Endothelial cell of umbilical vein (primary cell): ENCODE results near the gene SOX5. TPM values are rescaled to one million over a fixed set of nuclear protein-coding genes. Genes with fewer than 3 reads are reported as not detected.

Experiments used
- BruUV-seq: library from RNA; stranded (reverse); fragments of 400-500 nt; replicated peaks from 2 replicates; lab custom pipeline; 2021; lab: Mats Ljungman, UMichigan
- CTCF ChIA-PET: fragments of 300-600, 350-600 bp; sonication (Branson Sonifier 250); formaldehyde crosslinking; loops from one replicate; lab custom pipeline; 2021; ENCODE audit warnings: antibody characterized with exemption, inconsistent platforms; lab: Charles Lee
- POLR2A ChIA-PET: fragments of 300-600, 350-600 bp; sonication (Branson Sonifier 250); formaldehyde crosslinking; loops from one replicate; lab custom pipeline; 2021; ENCODE audit warnings: antibody characterized with exemption, inconsistent platforms; lab: Charles Lee
- DNase-seq: peaks from one replicate; pipeline ENCODE4 v3.0.0-alpha.2; 2011; ENCODE audit warnings: low read depth, low spot score
- FAIRE-seq: peaks from 2 replicates; lab custom pipeline; 2011; peaks lifted over from hg19 to GRCh38; lab: Jason Lieb, UNC
- H2AFZ ChIP-seq: 2 replicates; pipeline ENCODE4 v1.6.0; 2012; ENCODE audit warnings: low read depth, low read length, control low read depth, inconsistent platforms
- H3K27ac ChIP-seq: 2 replicates; pipeline ENCODE4 v1.5.1; 2011; ENCODE audit warnings: low read depth, mild to moderate bottlenecking, control low read depth, low read length, moderate library complexity; ENCODE audit not compliant: insufficient read depth
- H3K27me3 ChIP-seq, 2 experiments: 2 replicates each; pipeline versions ENCODE4 v1.6.0 to v1.6.1; 2011; ENCODE audit warnings: low read length in 2 of 2, mixed read lengths in 1 of 2; ENCODE audit not compliant: control insufficient read depth in 2 of 2, insufficient read depth in 2 of 2
- H3K36me3 ChIP-seq, 2 experiments: 2 replicates in 1 of 2; 3 replicates in 1 of 2; pipeline ENCODE4 v1.5.1; 2011; ENCODE audit warnings: low read length in 2 of 2, mild to moderate bottlenecking in 1 of 2, moderate library complexity in 1 of 2; ENCODE audit not compliant: control insufficient read depth in 2 of 2, insufficient read depth in 2 of 2; ENCODE audit errors: extremely low read depth in 1 of 2
- H3K4me1 ChIP-seq: 3 replicates; pipeline ENCODE4 v1.5.1; 2011; ENCODE audit warnings: mild to moderate bottlenecking, low read length; ENCODE audit not compliant: control insufficient read depth, insufficient read depth; ENCODE audit errors: extremely low read depth
- H3K4me2 ChIP-seq: 2 replicates; pipeline ENCODE4 v1.6.1; 2011; ENCODE audit warnings: low read length, control low read depth, mixed read lengths; ENCODE audit not compliant: insufficient read depth
- H3K4me3 ChIP-seq, 3 experiments: fragments of 200-600 bp in 1 of 3; sonication (generic), shearing (Covaris generic) in 1 of 3; replicated peaks in 1 of 3; 2 replicates each; pipeline ENCODE4 v1.5.1; 2011 to 2016; ENCODE audit warnings: control low read depth in 3 of 3, low read length in 3 of 3, mild to moderate bottlenecking in 2 of 3, inconsistent platforms in 1 of 3, low read depth in 1 of 3, moderate library complexity in 1 of 3; ENCODE audit not compliant: insufficient read depth in 1 of 3
- H3K79me2 ChIP-seq: 2 replicates; pipeline ENCODE4 v1.6.0; 2012; ENCODE audit warnings: low read length, inconsistent platforms; ENCODE audit not compliant: control insufficient read depth, insufficient read depth
- H3K9ac ChIP-seq: replicated peaks from 2 replicates; pipeline ENCODE3; 2011; ENCODE audit warnings: low read length, control low read depth; ENCODE audit not compliant: insufficient read depth; ENCODE audit errors: extremely low read depth
- H3K9me1 ChIP-seq: replicated peaks from 3 replicates; pipeline ENCODE4 v1.6.0; 2011; ENCODE audit warnings: mild to moderate bottlenecking, low read length; ENCODE audit not compliant: control insufficient read depth, insufficient read depth; ENCODE audit errors: extremely low read depth
- H3K9me3 ChIP-seq: replicated peaks from 2 replicates; pipeline ENCODE4 v1.5.1; 2012; ENCODE audit warnings: low read length, inconsistent platforms; ENCODE audit not compliant: control insufficient read depth, insufficient read depth
- H4K20me1 ChIP-seq: replicated peaks from 2 replicates; pipeline ENCODE3; 2011; ENCODE audit warnings: mild to moderate bottlenecking, low read length; ENCODE audit not compliant: control insufficient read depth, insufficient read depth; ENCODE audit errors: extremely low read depth
- EZH2 ChIP-seq: IDR thresholded peaks from 2 replicates; pipeline ENCODE4 v1.6.1; 2012; ENCODE audit warnings: borderline replicate concordance, low read depth, mild to moderate bottlenecking, moderate library complexity, low read length, inconsistent platforms; ENCODE audit not compliant: severe bottlenecking
- FOS ChIP-seq: IDR thresholded peaks from 2 replicates; pipeline ENCODE4 v1.6.1; 2011; ENCODE audit warnings: mild to moderate bottlenecking, low read length, moderate library complexity, borderline replicate concordance; ENCODE audit not compliant: insufficient read depth
- GATA2 ChIP-seq: IDR thresholded peaks from 2 replicates; pipeline ENCODE4 v1.7.0; 2011; ENCODE audit warnings: low read depth, mild to moderate bottlenecking, moderate library complexity, mixed read lengths, low read length; ENCODE audit not compliant: insufficient read length, insufficient read depth
- JUN ChIP-seq: IDR thresholded peaks from 2 replicates; pipeline ENCODE4 v1.6.1; 2011; ENCODE audit warnings: borderline replicate concordance, low read depth; ENCODE audit not compliant: insufficient read length, insufficient read depth
- MYC ChIP-seq: IDR thresholded peaks from one replicate; pipeline ENCODE4 v1.6.1; 2011; ENCODE audit warnings: mild to moderate bottlenecking, low read depth, low read length
- POLR2A ChIP-seq: IDR thresholded peaks from 2 replicates; pipeline ENCODE4 v1.6.1; 2012; ENCODE audit warnings: low read depth, mild to moderate bottlenecking, control low read depth, low read length
- POLR2AphosphoS5 ChIP-seq: IDR thresholded peaks from 2 replicates; pipeline ENCODE4 v1.6.1; 2012; ENCODE audit warnings: low read depth, mild to moderate bottlenecking, control low read depth, low read length, moderate library complexity; ENCODE audit not compliant: insufficient read depth
- dilution Hi-C: fragments of 300-500 bp; cut with MboI; formaldehyde crosslinking; loops from one replicate; pipeline ENCODE4 v1.15.0; 2019; ENCODE audit warnings: low sequenced_read_pairs; ENCODE audit not compliant: extremely low pct_ligation_motif_present
- intact Hi-C: fragments of 100-400 bp; cut with micrococcal nuclease; formaldehyde crosslinking; loops from one replicate; pipeline ENCODE4 v1.10.0; 2022
- polyA plus RNA-seq, 4 experiments: library from polyadenylated mRNA; depleted of rRNA in 3 of 4; stranded (reverse) in 3 of 4; unstranded in 1 of 4; fragments of >200 nt; gene quantifications; 2 replicates each; pipeline versions ENCODE4 v1.2.1 to v1.2.3, GENCODE V29; 2011 to 2012; ENCODE audit warnings: missing spikeins in 1 of 4
- total RNA-seq: library from RNA; stranded (reverse); gene quantifications from 2 replicates; pipeline ENCODE4 v1.2.3, GENCODE V29; 2021
- TF ChIP-seq, protein P1 (sequence below), 2 donors: IDR thresholded peaks; 1 replicate in 1 of 2; 2 replicates in 1 of 2; pipeline ENCODE4 v1.5.1; 2011; ENCODE audit warnings: low read length in 2 of 2, mild to moderate bottlenecking in 2 of 2, moderate library complexity in 2 of 2, control low read depth in 1 of 2, inconsistent platforms in 1 of 2, low read depth in 1 of 2; ENCODE audit not compliant: insufficient read depth in 1 of 2; ENCODE audit errors: extremely low read depth in 1 of 2
- TF ChIP-seq, protein P2 (sequence below): IDR thresholded peaks from 2 replicates; pipeline ENCODE4 v1.6.1; 2011; ENCODE audit not compliant: insufficient read depth, insufficient read length

The SOX5 gene
- total and polyA plus RNA-seq, 2 donors (not counting 3 experiments of a cell fraction or from before 2014, with no cell fraction given) = 0.63 to 3.5 TPM

DNA sequence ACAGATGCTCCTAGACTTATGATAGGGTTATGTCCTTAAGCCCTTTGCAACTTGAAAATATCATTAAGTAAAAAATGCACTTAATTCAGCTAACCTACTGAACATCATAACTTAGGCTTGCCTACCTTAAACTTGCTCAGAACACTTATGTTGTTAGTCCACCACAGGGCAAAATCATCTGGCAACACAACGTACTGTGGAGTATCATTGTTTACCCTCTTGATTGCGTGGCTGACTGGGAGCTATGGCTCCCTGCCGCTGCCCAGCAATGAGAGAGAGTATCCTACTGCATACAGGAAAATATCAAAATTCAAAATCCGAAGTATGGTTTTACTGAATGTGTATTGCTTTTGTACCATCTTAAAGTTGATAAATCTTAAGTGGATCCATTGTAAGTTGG lies 105.5 kb downstream of the SOX5 start:
- H3K27me3 ChIP-seq = peaks cover 0 to 2% of the 10 kb centered on the region in 2 experiments
- dilution Hi-C loops (no loop called here), intact Hi-C loops (no loop called here)
- TF ChIP-seq FOS (no peak), GATA2 (no peak), MYC (no peak), EZH2 (no peak), JUN (no peak)
- TF ChIP-seq, protein P1, sequence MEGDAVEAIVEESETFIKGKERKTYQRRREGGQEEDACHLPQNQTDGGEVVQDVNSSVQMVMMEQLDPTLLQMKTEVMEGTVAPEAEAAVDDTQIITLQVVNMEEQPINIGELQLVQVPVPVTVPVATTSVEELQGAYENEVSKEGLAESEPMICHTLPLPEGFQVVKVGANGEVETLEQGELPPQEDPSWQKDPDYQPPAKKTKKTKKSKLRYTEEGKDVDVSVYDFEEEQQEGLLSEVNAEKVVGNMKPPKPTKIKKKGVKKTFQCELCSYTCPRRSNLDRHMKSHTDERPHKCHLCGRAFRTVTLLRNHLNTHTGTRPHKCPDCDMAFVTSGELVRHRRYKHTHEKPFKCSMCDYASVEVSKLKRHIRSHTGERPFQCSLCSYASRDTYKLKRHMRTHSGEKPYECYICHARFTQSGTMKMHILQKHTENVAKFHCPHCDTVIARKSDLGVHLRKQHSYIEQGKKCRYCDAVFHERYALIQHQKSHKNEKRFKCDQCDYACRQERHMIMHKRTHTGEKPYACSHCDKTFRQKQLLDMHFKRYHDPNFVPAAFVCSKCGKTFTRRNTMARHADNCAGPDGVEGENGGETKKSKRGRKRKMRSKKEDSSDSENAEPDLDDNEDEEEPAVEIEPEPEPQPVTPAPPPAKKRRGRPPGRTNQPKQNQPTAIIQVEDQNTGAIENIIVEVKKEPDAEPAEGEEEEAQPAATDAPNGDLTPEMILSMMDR (IDR thresholded peaks at IDR 0.05; ENCODE audit: extremely low read depth in 1 of 2, insufficient read depth in 1 of 2, low read depth in 1 of 2, low read length in 2 of 2) = no peak
- H2AFZ ChIP-seq = no peak overlapping the region
- H3K4me3 ChIP-seq = no peak overlapping the region
- DNase-seq = no peak
- no peaks in the 10 kb centered on the region for H3K9me1 ChIP-seq
- no peaks in the 10 kb centered on the region for H3K4me1 ChIP-seq
- FAIRE-seq = no peak
- CTCF ChIA-PET = no interaction called here
- H3K79me2 ChIP-seq = no peaks in the 10 kb centered on the region
- no peak overlapping the region for H3K27ac ChIP-seq
- H3K4me2 ChIP-seq = no peak overlapping the region
- H3K9me3 ChIP-seq = no peaks in the 10 kb centered on the region
- no peaks in the 10 kb centered on the region for H4K20me1 ChIP-seq
- H3K36me3 ChIP-seq = no peaks in the 10 kb centered on the region
- no TSS peak for BruUV-seq
- H3K9ac ChIP-seq = no peak overlapping the region
- POLR2A ChIA-PET = no interaction called here

DNA sequence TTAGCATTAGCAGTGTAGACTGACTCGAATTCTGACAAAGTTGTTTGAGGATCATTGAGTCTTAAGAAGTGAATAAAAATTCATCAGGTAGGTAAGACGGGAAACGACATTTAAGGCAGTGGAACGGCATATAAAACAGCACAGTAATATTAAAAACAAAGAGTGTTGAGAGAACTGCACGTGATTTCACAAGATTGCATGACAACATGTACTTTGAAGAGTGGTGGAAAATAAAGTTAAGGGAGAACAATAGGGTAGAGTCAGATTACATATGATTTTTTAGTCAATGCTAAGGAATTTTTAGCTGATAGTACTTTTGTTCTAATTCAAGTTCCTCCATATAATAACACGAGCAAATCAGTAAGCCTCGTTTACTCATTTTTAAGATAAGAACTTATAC lies 115.4 kb downstream of the SOX5 start:
- H3K9ac ChIP-seq = no peak overlapping the region
- H3K9me3 ChIP-seq = no peaks in the 10 kb centered on the region
- no peaks in the 10 kb centered on the region for H3K79me2 ChIP-seq
- TF ChIP-seq, protein P1 (IDR thresholded peaks at IDR 0.05; ENCODE audit: extremely low read depth in 1 of 2, insufficient read depth in 1 of 2, low read depth in 1 of 2, low read length in 2 of 2) = no peak
- no peak for TF ChIP-seq EZH2
- TF ChIP-seq GATA2 = no peak
- no peak for TF ChIP-seq POLR2AphosphoS5
- no peak for TF ChIP-seq MYC
- TF ChIP-seq, protein P2, sequence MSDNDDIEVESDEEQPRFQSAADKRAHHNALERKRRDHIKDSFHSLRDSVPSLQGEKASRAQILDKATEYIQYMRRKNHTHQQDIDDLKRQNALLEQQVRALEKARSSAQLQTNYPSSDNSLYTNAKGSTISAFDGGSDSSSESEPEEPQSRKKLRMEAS = no peak
- no peak for TF ChIP-seq JUN
- no peak for TF ChIP-seq POLR2A
- no peak for TF ChIP-seq FOS
- dilution Hi-C loops (no loop called here), intact Hi-C loops (no loop called here)
- DNase-seq (peak; percentile 9), FAIRE-seq (peak; percentile 37)
- H3K4me1 ChIP-seq = no peaks in the 10 kb centered on the region
- no peak overlapping the region for H3K4me2 ChIP-seq
- BruUV-seq = no TSS peak
- H3K9me1 ChIP-seq = no peaks in the 10 kb centered on the region
- no peaks in the 10 kb centered on the region for H4K20me1 ChIP-seq
- H3K36me3 ChIP-seq = no peaks in the 10 kb centered on the region
- no peak overlapping the region for H2AFZ ChIP-seq
- H3K4me3 ChIP-seq = no peak overlapping the region
- H3K27me3 ChIP-seq = no peaks in the 10 kb centered on the region
- ChIA-PET POLR2A (no interaction called here), CTCF (no interaction called here)
- no peak overlapping the region for H3K27ac ChIP-seq
